Measurements from ENCODE around the gene MRPL4. TPM values are rescaled to one million over a fixed set of nuclear protein-coding genes. Genes with fewer than 3 reads are reported as not detected.
"Not testable (repeated sequence)": the region's sequence is repeated elsewhere in the genome, so short reads cannot be mapped to it uniquely, and the experiment has no call there.

Gene MRPL4
- total RNA-seq, 1 experiment from 2014 or later: 57.6 TPM

GRCh38 chr19:10260141-10260584 lies 8.1 kb downstream of the MRPL4 start:
- no peak for DNase-seq (ENCODE audit: low read depth)

DNA sequence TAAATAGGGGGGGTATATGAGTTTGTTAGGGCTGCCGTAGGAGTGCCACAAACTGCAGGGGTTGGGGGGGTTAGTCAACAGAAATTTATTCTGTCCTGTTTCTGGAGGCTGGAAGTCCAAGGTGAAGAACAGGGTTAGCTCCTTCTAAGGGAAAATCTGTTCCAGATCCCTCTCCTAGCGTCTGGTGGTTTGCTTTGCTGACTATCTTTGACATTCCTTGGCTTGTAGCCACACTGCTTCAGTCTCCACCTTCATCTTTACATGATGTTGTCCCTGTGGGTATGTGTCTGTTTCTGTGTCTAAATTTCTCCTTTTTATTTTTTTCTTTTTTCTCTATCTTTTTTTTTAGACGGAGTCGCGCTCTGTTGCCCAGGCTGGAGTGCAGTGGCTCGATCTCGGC lies 10.8 kb downstream of the MRPL4 start:
- peak; percentile 46 for DNase-seq (ENCODE audit: low read depth)

DNA sequence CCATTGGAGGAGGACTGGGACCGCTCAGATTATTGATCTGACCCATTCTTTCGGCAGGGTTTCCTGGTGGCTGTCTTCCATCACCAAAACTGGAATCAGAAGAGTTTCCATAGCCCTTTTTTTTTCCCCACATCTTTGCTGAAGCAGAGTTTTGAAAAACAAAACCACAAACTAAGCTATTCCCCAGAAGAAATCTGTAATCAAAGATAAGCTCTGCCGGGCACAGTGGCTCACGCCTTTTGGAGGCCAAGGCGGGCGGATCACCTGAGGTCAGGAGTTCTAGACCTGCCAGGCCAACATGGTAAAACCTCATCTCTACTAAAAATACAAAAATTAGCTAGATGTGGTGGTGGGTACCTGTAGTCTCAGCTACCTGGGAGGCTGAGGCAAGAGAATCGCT lies 14.7 kb downstream of the MRPL4 start:
- no peak for DNase-seq (ENCODE audit: low read depth)

DNA sequence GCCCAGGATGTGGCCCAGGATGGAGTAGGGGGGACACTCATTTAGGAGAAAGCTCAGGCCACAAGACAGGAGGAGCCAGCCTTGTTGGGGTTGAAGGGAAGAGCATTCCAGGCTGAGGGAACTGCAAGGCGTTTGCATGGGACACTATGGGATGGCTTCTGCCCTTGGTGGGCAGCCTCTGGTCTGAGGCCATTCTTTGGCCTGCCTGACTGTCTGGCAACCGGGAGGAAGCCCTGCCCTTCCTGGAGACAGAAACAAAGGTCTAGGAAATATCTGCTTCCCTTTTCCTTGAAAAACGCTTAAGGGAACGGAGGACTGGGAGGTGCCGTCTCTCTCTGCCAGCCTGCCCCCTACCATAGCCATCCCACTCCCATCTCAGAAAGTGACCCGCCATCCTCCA lies 16.1 kb downstream of the MRPL4 start:
- DNase-seq (ENCODE audit: low read depth): no peak

- DNase-seq (ENCODE audit: low read depth): peak; percentile 77
Observed at GRCh38 chr19:10269333-10270179, 17.5 kb downstream of the MRPL4 start.

GRCh38 chr19:10270180-10270615 lies 18.2 kb downstream of the MRPL4 start:
- DNase-seq (ENCODE audit: low read depth): peak; percentile 90

DNA sequence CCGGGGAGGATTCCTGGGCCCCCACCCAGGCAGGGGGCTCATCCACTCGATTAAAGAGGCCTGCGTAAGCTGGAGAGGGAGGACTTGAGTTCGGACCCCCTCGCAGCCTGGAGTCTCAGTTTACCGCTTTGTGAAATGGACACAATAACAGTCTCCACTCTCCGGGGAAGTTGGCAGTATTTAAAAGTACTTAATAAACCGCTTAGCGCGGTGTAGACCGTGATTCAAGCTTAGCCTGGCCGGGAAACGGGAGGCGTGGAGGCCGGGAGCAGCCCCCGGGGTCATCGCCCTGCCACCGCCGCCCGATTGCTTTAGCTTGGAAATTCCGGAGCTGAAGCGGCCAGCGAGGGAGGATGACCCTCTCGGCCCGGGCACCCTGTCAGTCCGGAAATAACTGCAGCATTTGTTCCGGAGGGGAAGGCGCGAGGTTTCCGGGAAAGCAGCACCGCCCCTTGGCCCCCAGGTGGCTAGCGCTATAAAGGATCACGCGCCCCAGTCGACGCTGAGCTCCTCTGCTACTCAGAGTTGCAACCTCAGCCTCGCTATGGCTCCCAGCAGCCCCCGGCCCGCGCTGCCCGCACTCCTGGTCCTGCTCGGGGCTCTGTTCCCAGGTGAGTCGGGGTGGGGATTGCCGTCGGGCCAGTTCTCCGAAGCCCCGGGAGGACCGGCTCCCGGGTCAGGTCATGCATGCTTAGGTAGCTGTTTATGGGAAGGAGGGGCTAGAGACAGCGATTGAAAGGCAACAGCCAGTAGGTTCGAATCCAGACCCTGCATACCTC lies 18.8 kb downstream of the MRPL4 start, which contains the start of gene ICAM1:
Gene ICAM1, plus strand, starts transcription at position 505 of the 779 bp plus-strand sequence. Its CDS starts 40 bp downstream, at position 545.
- DNase-seq (ENCODE audit: low read depth): peak; percentile 92

GRCh38 chr19:10271543-10272086 lies 19.6 kb downstream of the MRPL4 start:
- peak; percentile 61 for DNase-seq (ENCODE audit: low read depth)

- DNase-seq (ENCODE audit: low read depth): no peak
Observed at GRCh38 chr19:10274589-10274988, 22.6 kb downstream of the MRPL4 start.

DNA sequence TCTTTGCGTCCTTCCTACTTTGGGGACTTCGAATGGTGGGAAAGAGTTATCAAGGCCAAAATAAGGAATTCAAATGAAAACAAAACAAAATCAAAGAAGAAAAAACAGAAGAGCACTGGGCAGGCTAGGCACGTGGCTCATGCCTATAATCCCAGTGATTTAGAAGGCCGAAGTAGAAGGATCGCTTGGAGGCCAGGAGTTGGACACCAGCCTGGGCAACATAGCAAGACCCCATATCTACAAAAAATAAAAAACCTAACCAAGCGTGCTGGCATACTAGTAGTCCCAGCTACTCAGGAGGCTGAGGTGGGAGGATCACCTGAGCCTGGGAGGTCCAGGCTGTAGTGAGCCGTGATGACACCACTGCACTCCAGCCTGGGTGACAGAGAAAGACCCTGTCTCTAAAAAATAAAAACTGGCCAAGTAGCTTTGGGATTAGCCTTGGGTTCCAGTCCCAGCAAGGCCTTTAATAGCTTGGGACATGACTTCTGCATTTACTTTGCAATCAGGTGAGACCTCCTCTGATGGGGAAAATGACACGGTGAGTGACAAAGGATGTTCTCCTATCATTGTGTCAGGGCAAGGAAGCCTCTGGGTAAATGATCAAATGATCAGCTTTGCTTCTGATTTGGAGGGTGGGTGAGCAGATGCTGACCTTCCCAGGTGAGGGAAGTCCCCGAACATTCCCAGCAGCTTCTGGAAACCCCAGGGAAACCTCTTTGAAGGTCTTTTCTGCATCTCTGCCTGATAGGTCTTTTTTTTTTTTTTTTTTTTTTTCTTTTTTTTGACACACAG lies 26.0 kb downstream of the MRPL4 start:
- no peak for DNase-seq (ENCODE audit: low read depth)

GRCh38 chr19:10278935-10279334 lies 26.9 kb downstream of the MRPL4 start:
- DNase-seq (ENCODE audit: low read depth): no peak

DNA sequence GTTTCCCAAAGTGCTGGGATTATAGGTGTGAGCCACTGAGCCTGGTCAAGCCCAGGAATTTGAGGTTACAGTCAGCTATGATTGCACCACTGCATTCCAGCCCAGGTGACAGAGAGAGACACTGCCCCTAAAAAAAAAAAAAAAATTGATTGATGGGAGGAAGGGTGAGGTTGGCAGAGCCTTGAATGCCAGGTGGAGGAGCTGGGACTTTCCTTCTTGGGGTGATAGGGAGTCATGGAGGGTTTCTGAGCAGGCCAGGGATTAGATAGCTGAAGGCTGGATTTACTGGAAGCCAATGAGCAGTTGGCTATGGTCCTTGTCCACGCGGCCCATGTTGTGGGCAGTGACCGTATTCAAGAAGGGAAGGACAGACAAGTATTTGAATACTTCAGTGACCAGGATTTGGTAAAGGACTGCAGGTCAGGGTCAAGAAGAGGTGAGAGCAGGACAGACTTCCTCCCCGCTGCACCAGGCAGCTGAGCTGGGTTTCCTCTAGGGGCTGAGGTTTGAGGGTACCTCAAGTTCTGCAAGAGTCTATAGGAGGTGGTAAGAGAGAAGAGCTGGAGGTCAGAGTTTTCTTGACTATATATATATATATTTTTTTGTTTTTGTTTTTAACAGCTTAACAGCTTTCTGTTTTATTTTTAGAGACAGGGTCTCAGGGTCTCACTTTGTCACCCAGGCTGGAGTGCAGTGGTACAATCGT lies 27.9 kb downstream of the MRPL4 start:
- DNase-seq (ENCODE audit: low read depth): no peak

GRCh38 chr19:10282043-10282442 lies 30.0 kb downstream of the MRPL4 start:
- not testable (repeated sequence) for DNase-seq (ENCODE audit: low read depth)

GRCh38 chr19:10283301-10284064 lies 31.5 kb downstream of the MRPL4 start:
- no peak for DNase-seq (ENCODE audit: low read depth)

- DNase-seq (ENCODE audit: low read depth): no peak
Observed at GRCh38 chr19:10284065-10284959, 32.3 kb downstream of the MRPL4 start.

DNA sequence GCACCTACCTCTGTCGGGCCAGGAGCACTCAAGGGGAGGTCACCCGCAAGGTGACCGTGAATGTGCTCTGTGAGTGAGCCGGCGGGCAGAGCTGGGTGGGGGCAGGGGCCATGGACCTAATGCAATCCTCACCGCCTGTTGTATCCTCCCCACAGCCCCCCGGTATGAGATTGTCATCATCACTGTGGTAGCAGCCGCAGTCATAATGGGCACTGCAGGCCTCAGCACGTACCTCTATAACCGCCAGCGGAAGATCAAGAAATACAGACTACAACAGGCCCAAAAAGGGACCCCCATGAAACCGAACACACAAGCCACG lies 32.9 kb downstream of the MRPL4 start:
- no peak for DNase-seq (ENCODE audit: low read depth)

DNA sequence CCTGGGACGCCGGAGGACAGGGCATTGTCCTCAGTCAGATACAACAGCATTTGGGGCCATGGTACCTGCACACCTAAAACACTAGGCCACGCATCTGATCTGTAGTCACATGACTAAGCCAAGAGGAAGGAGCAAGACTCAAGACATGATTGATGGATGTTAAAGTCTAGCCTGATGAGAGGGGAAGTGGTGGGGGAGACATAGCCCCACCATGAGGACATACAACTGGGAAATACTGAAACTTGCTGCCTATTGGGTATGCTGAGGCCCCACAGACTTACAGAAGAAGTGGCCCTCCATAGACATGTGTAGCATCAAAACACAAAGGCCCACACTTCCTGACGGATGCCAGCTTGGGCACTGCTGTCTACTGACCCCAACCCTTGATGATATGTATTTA lies 33.4 kb downstream of the MRPL4 start:
- DNase-seq (ENCODE audit: low read depth): no peak

DNA sequence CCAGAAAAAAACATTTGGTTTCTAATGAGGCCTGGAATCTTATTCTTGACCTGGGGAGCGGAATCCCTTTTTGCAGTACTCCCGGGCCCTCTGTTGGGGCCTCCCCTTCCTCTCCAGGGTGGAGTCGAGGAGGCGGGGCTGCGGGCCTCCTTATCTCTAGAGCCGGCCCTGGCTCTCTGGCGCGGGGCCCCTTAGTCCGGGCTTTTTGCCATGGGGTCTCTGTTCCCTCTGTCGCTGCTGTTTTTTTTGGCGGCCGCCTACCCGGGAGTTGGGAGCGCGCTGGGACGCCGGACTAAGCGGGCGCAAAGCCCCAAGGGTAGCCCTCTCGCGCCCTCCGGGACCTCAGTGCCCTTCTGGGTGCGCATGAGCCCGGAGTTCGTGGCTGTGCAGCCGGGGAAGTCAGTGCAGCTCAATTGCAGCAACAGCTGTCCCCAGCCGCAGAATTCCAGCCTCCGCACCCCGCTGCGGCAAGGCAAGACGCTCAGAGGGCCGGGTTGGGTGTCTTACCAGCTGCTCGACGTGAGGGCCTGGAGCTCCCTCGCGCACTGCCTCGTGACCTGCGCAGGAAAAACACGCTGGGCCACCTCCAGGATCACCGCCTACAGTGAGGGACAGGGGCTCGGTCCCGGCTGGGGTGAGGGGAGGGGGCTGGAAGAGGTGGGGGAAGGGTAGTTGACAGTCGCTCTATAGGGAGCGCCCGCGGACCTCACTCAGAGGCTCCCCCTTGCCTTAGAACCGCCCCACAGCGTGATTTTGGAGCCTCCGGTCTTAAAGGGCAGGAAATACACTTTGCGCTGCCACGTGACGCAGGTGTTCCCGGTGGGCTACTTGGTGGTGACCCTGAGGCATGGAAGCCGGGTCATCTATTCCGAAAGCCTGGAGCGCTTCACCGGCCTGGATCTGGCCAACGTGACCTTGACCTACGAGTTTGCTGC lies 35.1 kb downstream of the MRPL4 start, which contains the start of gene ICAM4:
Gene ICAM4, plus strand, starts transcription at position 153 of the 935 bp plus-strand sequence. Its CDS starts 58 bp downstream, at position 211.
- DNase-seq (ENCODE audit: low read depth): no peak

Measured in RPMI7951 (cell line).